Stimulated activated CD4-positive, alpha-beta T cell treated with anti-CD3 and anti-CD28 coated beads, TNF-alpha, amount 100 ng/mL, for 4 hours (primary cell): ENCODE data around the gene INSL3.

Experiments used
- DNase-seq, 3 experiments: peaks; one replicate each; pipeline ENCODE4 v3.0.0-alpha.2; 2020; ENCODE audit warnings: low read depth in 3 of 3

Gene INSL3, protein sequence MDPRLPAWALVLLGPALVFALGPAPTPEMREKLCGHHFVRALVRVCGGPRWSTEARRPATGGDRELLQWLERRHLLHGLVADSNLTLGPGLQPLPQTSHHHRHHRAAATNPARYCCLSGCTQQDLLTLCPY

GRCh38 chr19:17821190-17821589 lies at the start of gene INSL3:
TSS of gene INSL3 (minus strand) at chr19:17821519. CDS start at chr19:17821506, 13 bp downstream.
- DNase-seq, result no peak

GRCh38 chr19:17869114-17869608 lies 47.8 kb upstream of the INSL3 start:
- no peak for DNase-seq

GRCh38 chr19:17868669-17869068 lies 47.4 kb upstream of the INSL3 start:
- DNase-seq, result no peak

DNA sequence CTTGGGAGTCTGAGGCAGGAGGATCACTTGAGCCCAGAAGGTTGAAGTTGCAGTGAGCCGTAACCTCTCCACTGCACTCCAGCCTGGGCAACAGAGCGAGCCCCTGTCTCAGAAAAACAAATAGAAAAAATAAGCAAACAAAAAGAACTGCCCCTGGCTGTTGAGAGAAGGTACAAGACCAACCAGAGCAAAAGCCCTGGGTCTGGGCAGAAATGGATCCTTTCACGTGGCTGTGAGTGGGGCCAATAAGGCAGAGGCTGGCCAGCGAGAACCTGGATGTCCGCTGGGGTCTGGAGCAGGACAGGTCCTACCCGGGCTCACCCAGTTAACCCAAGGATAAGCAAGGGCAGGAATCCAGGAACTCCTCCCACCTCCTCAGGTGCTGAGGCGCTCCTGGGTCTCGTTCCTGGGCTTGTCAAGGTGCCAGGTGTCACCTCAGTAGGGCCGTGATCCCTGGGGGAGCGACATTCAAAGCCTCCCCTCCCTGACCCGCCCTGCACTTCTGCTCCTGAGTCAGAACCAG lies 45.7 kb upstream of the INSL3 start:
- no peak for DNase-seq

GRCh38 chr19:17866312-17866963 lies 45.1 kb upstream of the INSL3 start:
- no peak for DNase-seq

DNA sequence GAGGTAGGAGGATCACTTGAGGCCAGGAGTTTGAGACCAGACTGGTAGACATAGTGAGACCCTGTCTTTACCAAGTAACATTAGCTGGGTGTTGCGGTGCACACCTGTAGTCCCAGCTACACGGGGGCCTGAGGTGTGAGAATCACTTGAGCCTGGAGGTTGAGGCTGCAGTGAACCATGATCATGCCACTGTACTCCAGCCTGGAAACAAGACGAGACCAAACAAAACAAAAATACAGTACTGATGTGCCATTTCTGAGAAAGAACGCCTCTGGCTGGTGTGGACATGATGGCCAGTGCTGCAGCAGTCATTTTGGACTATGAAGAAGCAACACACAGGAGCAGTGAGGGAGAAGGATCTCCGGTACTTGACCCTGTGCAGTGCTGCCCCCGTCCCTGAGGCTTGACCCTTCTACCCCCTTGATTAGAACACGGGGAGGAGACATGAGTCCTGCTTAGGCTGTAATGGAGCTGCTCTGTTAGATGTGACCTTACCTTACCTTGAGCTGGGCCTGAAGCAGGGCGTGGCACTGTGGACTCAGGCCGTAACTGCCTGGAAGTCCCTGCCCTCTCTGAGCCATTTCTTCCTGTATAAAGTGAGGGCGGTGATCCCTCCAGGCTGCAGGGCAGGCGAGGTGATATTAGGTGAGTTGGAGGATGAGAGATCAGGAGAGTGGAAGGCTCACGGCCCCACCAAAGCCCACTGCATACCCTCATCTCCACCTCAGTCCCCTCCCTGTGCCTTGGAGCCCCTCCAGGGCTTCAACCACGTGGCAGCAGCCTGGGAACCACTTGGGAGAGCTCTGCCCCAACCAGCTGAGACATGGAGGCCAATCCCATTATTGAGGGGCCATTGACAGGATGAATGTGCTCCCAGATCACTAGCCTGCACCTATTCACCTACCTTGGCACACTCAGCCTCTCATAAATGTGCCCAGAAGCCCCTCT lies 44.3 kb upstream of the INSL3 start:
- DNase-seq, result no peak

- DNase-seq, result no peak
Observed at GRCh38 chr19:17863520-17864182, 42.3 kb upstream of the INSL3 start.

GRCh38 chr19:17862711-17863519 lies 41.6 kb upstream of the INSL3 start:
- no peak for DNase-seq

DNA sequence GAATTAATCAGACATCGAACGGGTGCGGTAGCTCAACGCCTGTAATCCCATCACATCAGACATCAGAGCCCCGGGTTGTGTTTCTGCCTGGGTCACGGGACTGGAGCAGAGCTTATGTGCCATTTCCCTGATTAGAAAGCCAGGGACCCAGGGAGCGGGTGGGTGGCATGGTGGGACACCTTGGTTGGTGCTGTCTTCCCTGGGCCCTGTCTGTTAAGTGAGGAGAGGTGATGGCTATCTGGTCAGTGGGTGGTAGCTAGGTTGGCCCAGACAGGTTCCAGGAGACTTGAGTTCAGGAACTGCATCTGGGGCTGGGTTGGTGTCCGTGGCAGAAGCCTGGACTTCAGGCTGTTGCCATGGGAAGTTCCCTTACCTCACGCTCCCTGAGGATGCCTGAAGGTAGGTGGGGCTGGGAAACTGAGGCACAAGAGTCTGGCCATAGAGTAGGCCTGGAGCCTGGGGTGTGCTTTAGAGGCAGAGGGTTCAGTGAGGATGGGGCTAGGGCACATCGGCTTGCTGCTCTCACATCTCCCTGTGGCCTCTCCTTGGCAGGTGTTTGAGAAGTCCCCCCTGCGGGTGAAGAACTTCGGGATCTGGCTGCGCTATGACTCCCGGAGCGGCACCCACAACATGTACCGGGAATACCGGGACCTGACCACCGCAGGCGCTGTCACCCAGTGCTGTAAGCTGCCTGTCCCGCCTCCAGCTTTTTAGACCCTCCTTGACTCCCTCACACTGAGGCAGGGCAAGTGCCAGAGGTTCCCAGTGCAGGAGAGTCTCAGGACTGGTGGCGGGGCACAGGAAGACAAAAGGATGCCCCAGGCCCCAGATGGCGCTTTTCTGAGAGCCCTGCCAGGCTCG lies 40.5 kb upstream of the INSL3 start:
- no peak for DNase-seq

DNA sequence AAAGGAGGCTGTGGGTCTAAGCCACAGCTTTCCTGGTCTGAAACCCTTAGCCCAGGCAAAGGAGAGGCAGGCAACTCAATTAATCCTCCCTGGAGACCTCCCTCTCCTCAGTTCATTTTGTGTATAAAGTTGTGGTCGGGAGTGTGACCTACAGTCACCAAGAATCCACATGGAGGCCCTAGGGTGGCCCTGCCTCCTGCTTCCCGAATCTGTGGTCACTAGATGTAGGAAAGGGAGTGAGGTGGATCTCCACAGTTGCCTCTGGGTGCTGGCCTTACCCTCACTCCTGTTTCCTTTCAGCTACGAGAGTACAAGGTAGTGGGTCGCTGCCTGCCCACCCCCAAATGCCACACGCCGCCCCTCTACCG lies 39.7 kb upstream of the INSL3 start:
- DNase-seq, result no peak

DNA sequence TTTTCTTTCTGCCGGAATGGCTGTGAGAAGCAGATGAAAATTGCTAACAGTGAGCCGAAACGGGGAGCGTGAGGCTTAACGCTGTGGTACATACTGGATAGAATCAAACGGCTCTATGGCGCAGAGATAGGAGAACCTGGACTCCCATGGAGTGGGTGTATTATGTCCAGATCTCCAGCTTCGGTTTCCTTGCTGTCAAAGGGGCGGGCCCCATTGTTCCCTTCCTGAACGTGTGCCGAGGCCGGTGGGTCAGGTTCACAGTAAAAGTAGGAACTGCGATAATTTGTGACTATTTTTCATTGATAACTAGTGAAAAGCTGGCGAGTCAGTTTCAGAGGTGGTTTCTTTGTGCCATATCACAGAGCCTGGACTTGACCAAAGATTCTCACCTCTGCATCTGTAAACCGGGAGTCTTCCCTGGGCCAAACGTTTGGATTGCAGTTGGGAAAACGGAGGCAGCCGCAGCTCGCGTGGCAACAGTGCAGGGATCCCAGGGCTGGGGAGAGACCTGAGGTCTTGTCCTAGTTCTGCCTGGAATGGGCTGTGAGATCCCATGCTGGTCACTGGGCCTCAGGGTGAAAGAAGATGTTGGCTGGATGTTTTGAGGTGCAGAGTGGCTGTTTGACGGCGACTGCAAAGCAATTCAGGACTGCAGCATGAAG lies 39.1 kb upstream of the INSL3 start:
- DNase-seq, result no peak

DNA sequence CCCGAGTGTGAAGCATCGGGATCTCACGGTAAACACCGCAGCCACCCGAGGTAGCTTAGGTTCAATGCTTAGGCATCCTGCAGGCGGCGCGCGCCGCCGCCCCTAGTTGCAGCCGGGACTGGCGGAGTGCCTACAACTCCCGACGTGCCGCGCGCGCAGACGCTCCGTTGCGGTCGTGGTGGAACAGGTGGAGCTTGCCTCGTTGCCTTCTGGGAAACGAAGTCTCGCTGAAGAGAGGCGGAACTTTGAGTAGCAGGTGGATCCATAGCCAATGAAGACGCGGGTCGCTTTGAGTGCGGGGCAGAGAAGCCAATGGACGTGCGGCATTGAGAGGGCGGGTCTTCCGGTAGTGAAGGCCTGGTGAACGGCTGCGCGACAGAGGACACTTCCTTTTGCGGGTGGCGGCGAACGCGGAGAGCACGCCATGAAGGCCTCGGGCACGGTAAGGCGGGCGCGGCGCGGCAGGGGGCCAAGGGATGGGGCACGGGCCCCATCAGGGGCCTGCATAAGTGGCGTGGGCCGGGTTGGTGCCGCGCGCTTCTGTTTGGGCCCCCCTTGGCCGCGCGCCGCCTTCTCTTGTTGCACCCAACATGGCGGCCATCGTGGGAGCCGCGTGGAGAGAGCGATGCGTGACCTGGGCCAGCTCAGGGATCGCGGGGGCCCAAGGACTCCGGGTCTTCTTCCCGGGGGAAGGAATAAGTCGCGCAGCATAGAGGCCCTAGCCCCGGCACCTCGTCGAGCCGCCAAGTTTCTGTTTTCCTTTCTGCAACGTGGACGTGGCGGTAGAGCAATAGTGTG lies 38.4 kb upstream of the INSL3 start, which contains the start of gene RPL18A:
Gene RPL18A (plus strand): TSS at position 378 of the 798 bp plus-strand sequence. CDS start 47 bp downstream, at position 425.
- DNase-seq, result peak; percentile 91 to 98 (median 98)

GRCh38 chr19:17855280-17856152 lies 34.2 kb upstream of the INSL3 start:
- peak; percentile 83 to 93 (median 85) for DNase-seq

- DNase-seq, result no peak
Observed at GRCh38 chr19:17854061-17854460, 32.7 kb upstream of the INSL3 start.

GRCh38 chr19:17848595-17849292 lies 27.4 kb upstream of the INSL3 start:
- DNase-seq, result no peak

DNA sequence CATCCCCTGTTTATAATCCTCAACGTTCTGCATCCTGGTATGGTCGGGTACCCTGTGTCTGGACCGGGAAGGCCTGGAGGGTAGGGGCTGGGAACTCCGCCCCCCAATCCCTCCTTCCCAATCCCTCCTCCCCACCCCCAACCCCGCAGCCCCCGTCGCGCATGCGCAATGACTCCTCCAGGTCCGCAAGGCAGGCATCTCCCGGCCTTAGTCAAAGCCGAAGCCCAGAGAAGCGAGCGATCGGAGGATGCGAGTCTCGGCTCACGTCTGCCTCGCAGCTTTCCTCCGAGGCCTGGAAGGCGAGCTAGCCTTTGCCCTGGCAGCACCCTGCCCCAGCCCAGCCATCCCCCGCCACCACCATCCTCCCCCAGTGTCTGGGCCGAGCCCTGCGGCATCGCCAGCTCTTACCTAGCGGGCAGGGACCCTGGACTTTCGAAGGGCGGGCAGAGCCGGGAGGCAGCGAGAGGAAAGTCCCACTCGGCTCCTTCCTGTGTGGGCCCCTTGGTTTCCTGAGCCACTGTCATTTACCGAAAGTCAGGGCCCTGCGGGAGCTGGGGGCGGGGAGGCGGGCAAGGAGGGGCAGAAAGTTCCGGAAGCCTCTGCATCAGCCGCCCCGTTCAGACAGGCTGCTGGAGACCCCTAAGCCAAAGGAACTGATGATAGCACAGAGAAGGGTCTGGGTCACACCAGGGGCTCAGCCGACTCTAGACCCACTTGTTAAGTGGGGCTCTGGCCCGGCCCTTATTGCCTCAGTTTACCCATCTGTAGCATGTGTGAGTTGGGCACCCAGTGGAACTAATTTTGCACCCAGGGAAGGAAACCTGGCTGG lies 26.4 kb upstream of the INSL3 start, which contains the start of gene JAK3:
Gene JAK3 (minus strand): TSS at position 445 of the 829 bp plus-strand sequence. CDS start 3,565 bp downstream, outside the sequence.
- DNase-seq, result peak; percentile 80 to 89 (median 83)
